Ammon's horn (tissue), 1 donor: ENCODE results near the gene SIRT5.

Experiments used
- DNase-seq: peaks from one replicate; pipeline ENCODE4 v3.0.0-alpha.2; 2016; ENCODE audit warnings: low spot score

SIRT5 gene

DNA sequence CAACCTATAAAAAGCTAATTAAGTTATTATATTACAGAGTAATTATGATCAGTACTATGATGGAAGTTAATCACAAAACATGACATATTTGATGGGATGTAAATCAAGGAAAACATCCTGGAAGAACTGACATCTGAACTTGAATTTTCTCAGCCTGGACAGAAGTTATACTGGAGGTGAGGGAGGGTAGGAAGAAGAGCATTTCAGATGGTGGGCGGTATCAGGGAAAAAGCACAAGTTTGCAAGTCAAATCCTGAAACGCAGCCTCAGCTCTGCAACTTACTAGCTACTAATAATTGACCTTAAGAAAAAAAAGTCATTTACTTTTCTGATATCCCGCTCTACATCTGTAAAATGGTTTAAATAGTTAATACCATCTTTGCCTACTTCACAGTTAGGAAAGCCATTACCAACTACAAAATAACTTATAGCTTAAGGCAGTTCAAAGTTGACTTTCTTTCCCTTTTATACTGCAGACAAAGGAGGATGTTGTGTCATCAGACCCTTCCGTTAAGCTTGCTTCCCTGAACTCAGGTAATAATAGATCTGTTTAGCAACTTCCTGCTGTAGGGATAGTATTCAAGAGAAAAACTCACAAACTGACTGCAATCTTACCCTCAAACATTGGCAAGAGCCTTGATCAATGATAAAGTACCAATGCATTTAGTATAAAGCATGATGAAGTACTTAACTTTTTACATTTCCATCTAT, 61.7 kb downstream of the SIRT5 start:
- no peak for DNase-seq

- no peak for DNase-seq
Observed at GRCh38 chr6:13638014-13638413, 63.6 kb downstream of the SIRT5 start.

DNA sequence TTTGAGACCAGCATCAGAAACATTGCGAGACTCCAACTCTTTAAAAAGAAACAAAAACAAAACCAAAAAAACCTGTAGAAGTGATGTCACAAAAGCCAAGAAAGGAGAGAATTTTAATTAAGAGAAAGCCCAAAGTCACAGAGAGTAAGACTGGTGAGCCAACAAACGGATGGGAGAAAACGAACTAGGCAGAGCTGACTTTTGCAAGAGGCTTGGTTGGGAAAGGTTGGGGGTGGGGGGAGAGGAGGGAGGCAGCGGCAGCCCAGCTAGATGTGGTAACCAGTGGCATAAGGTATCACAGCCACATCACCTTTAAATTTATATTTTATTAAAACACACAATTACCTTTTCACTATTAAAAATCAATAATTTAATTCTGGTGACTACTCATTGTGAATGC, 64.2 kb downstream of the SIRT5 start:
- DNase-seq = no peak

GRCh38 chr6:13641315-13641714, 66.9 kb downstream of the SIRT5 start:
- DNase-seq = no peak

GRCh38 chr6:13643125-13643524, 68.7 kb downstream of the SIRT5 start:
- DNase-seq = no peak

GRCh38 chr6:13648850-13649249, 74.4 kb downstream of the SIRT5 start:
- DNase-seq = no peak

DNA sequence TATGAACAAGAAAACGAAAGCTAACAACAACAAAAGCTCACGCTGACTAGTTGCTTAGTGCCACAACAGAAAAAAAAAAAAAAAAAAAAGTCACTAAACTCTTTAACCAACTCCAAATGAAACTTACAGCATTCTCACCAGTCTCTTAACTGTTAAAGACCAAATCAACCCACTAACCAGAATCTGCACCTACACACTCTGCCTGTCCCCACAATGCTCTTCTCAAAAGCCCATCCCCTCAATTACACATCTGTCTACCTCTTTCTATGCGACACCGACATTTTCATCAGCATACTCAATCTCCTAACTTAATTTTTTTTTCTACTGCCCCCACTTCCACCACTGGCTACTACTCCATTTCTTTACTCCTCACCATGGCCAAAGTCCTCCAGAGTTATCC, 75.0 kb downstream of the SIRT5 start:
- no peak for DNase-seq

- DNase-seq = no peak
Observed at GRCh38 chr6:13653296-13653695, 78.9 kb downstream of the SIRT5 start.

GRCh38 chr6:13654496-13654895, 80.1 kb downstream of the SIRT5 start:
- DNase-seq = no peak

DNA sequence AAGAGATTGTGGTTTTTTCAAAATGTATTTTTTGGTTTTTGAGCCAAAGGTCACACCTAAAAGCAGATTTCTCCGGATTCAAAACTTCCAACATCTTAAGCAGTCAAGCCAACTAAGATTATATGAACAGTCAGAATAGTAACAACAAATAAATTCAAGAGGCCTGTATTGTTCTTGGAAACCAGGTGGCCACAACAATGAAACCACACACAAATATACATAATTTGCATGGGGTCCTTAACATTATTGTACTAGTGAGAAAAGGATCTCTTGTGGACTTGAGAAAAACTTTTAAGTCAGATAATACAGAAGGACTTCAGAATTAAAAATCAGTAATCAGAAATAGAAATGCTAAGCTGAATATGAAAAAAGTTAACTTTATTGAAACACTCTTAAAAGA, 81.3 kb downstream of the SIRT5 start:
- DNase-seq = no peak

GRCh38 chr6:13660273-13660672, 85.9 kb downstream of the SIRT5 start:
- DNase-seq = no peak

- DNase-seq = no peak
Observed at GRCh38 chr6:13660893-13661292, 86.5 kb downstream of the SIRT5 start.

DNA sequence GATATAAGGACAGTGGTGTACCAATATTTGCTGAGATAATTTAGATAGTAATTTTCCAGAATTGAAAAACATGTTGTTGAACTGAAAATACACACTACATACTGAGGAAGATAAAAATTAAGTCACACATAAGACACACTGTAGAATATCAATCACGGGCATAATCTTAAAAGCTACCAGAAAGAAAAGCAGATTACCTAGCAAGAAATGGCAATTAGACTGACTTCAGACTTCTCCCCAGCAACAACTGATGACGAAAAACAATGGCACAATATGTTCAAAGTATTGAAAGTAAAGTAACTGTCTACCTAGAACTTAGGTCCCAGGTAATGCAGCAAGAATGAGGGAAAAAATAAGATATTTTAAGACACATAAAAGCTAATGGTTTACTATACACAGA, 87.2 kb downstream of the SIRT5 start:
- DNase-seq = no peak

DNA sequence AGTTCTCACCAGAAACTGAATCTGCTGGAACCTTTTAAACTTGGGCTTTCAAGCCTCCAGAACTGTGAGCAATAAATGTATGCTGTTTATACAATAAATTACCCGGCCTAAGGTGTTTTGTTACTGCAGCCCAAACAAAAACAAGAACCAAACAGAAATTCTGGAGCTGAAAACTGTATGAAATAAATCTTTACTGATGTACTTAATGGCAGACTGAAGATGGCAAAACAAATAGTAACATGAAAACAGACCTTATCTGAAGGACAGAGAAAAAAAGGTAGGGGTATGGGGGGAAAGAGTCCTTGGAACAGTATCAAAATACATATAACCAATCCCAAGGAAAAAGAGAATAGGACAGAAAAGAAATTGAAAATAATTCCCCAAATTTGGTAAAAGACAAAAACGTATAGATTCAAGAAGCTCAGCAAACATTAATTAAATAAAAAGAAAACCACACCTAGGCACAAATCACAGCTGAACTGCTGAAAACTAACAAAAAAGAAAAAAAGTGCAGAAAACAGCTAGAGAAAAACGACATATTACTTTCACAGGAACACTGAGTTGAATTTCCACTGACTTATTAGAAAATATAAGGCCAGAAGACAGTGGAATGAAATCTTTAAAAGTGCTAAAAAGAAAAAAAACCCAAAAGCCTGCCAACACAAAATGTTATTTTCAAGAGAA, 88.4 kb downstream of the SIRT5 start:
- DNase-seq = no peak

GRCh38 chr6:13663986-13664385, 89.6 kb downstream of the SIRT5 start:
- DNase-seq = no peak
